Measurements from ENCODE around the gene ZNF609. TPM values are rescaled to one million over a fixed set of nuclear protein-coding genes. Genes with fewer than 3 reads are reported as not detected.

ZNF609 gene
- total and polyA plus RNA-seq, 2 experiments from 2014 or later = 12.5 to 23.0 TPM

GRCh38 chr15:64713592-64713991, 253.2 kb downstream of the ZNF609 start:
- WGBS (ENCODE audit: low lambda C conversion rate, missing lambda C conversion rate) = 92% methylated on average over 6 of the region's 6 CpGs
- no peak overlapping the region for H3K4me2 ChIP-seq
- no peak overlapping the region for H3K27ac ChIP-seq
- no peaks in the 10 kb centered on the region for H3K9me3 ChIP-seq (ENCODE audit: low read depth)
- no peaks in the 10 kb centered on the region for H3K79me2 ChIP-seq
- no peak overlapping the region for H3K4me3 ChIP-seq
- no peak for TF ChIP-seq CTCF (IDR thresholded peaks at IDR 0.05; ENCODE audit: poor library complexity)
- no peak for TF ChIP-seq EZH2phosphoT487 (IDR thresholded peaks at IDR 0.05; ENCODE audit: low read depth, severe bottlenecking, unreplicated experiment)
- TF ChIP-seq EZH2 (IDR thresholded peaks at IDR 0.05; ENCODE audit: borderline replicate concordance) = no peak
- H3K36me3 ChIP-seq (replicated peaks; ENCODE audit: insufficient read depth, low read depth) = no peaks in the 10 kb centered on the region
- H4K20me1 ChIP-seq (ENCODE audit: insufficient read depth, poor library complexity, severe bottlenecking) = no peaks in the 10 kb centered on the region
- H2AFZ ChIP-seq = no peak overlapping the region
- no peaks in the 10 kb centered on the region for H3K27me3 ChIP-seq
- no peak for DNase-seq (ENCODE audit: low spot score)
- no peaks in the 10 kb centered on the region for H3K9me2 ChIP-seq (replicated peaks; ENCODE audit: insufficient read depth)
- H3K4me1 ChIP-seq (ENCODE audit: insufficient read depth) = no peaks in the 10 kb centered on the region

GRCh38 chr15:64716452-64716851, 256.1 kb downstream of the ZNF609 start:
- Histone ChIP-seq H3K27ac (no peak overlapping the region), H3K9me3 (ENCODE audit: low read depth) (no peaks in the 10 kb centered on the region), H3K27me3 (no peaks in the 10 kb centered on the region), H2AFZ (no peak overlapping the region), H3K4me1 (ENCODE audit: insufficient read depth) (no peaks in the 10 kb centered on the region), H4K20me1 (ENCODE audit: insufficient read depth, poor library complexity, severe bottlenecking) (no peaks in the 10 kb centered on the region), H3K9me2 (replicated peaks; ENCODE audit: insufficient read depth) (no peaks in the 10 kb centered on the region), H3K79me2 (no peaks in the 10 kb centered on the region), H3K4me2 (no peak overlapping the region), H3K36me3 (replicated peaks; ENCODE audit: insufficient read depth, low read depth) (no peaks in the 10 kb centered on the region), H3K4me3 (no peak overlapping the region)
- WGBS (ENCODE audit: low lambda C conversion rate, missing lambda C conversion rate) = 97% methylated on average over 2 of the region's 2 CpGs
- DNase-seq (ENCODE audit: low spot score) = no peak
- TF ChIP-seq EZH2 (IDR thresholded peaks at IDR 0.05; ENCODE audit: borderline replicate concordance) (no peak), CTCF (IDR thresholded peaks at IDR 0.05; ENCODE audit: poor library complexity) (no peak), EZH2phosphoT487 (IDR thresholded peaks at IDR 0.05; ENCODE audit: low read depth, severe bottlenecking, unreplicated experiment) (no peak)

GRCh38 chr15:64717130-64717529, 256.8 kb downstream of the ZNF609 start:
- H3K4me3 ChIP-seq = no peak overlapping the region
- no peak overlapping the region for H3K4me2 ChIP-seq
- no peaks in the 10 kb centered on the region for H4K20me1 ChIP-seq (ENCODE audit: insufficient read depth, poor library complexity, severe bottlenecking)
- H3K79me2 ChIP-seq = no peaks in the 10 kb centered on the region
- H3K9me3 ChIP-seq (ENCODE audit: low read depth) = no peaks in the 10 kb centered on the region
- no peaks in the 10 kb centered on the region for H3K9me2 ChIP-seq (replicated peaks; ENCODE audit: insufficient read depth)
- TF ChIP-seq EZH2 (IDR thresholded peaks at IDR 0.05; ENCODE audit: borderline replicate concordance) (no peak), CTCF (IDR thresholded peaks at IDR 0.05; ENCODE audit: poor library complexity) (no peak), EZH2phosphoT487 (IDR thresholded peaks at IDR 0.05; ENCODE audit: low read depth, severe bottlenecking, unreplicated experiment) (no peak)
- H3K27ac ChIP-seq = no peak overlapping the region
- H3K4me1 ChIP-seq (ENCODE audit: insufficient read depth) = no peaks in the 10 kb centered on the region
- 96% methylated on average over 7 of the region's 7 CpGs for WGBS (ENCODE audit: low lambda C conversion rate, missing lambda C conversion rate)
- no peak overlapping the region for H2AFZ ChIP-seq
- no peaks in the 10 kb centered on the region for H3K36me3 ChIP-seq (replicated peaks; ENCODE audit: insufficient read depth, low read depth)
- no peaks in the 10 kb centered on the region for H3K27me3 ChIP-seq
- DNase-seq (ENCODE audit: low spot score) = no peak
